ENCODE data around the gene INTS1.

- TF ChIP-seq CTCF (conservative IDR thresholded peaks at IDR 0.05 in 1 of 2, IDR thresholded peaks at IDR 0.05 in 1 of 2; ENCODE audit: extremely low read depth in 1 of 2, insufficient read depth in 1 of 2, low read depth in 1 of 2, low read length in 2 of 2) (no peak), EZH2 (IDR thresholded peaks at IDR 0.05; ENCODE audit: borderline replicate concordance, low read length) (no peak)
Measured at GRCh38 chr7:1466524-1467271, 37.5 kb downstream of the INTS1 start.
